Stomach (tissue), 9 donors: ENCODE measurements around the gene CEP20. TPM values are rescaled to one million over a fixed set of nuclear protein-coding genes. Genes with fewer than 3 reads are reported as not detected.

Experiments
- DNase-seq, 2 donors: peaks; one replicate each; pipeline versions ENCODE4 v3.0.0 to v3.0.0-alpha.2; 2013 to 2019
- H3K27ac ChIP-seq, 5 donors: fragments of 200-600 bp in 4 of 5; sonication (generic) in 4 of 5; one replicate each; pipeline ENCODE4 v1.5.1; 2013 to 2019; ENCODE audit warnings: mild to moderate bottlenecking in 1 of 5, moderate library complexity in 1 of 5
- H3K27me3 ChIP-seq, 3 donors: fragments of 200-600 bp; sonication (generic); one replicate each; pipeline ENCODE4 v1.5.1; 2017 to 2019; ENCODE audit warnings: mixed run types in 1 of 3
- H3K36me3 ChIP-seq, 4 donors: fragments of 200-600 bp; sonication (generic); 1 replicate in 3 of 4; 2 replicates in 1 of 4; pipeline ENCODE4 v1.5.1; 2016 to 2019
- H3K4me1 ChIP-seq, 4 donors: fragments of 200-600 bp; sonication (generic); one replicate each; pipeline ENCODE4 v1.5.1; 2016 to 2019
- H3K4me3 ChIP-seq, 4 donors: fragments of 200-600 bp; sonication (generic) in 3 of 4; one replicate each; pipeline ENCODE4 v1.5.1; 2016 to 2019; ENCODE audit warnings: mild to moderate bottlenecking in 1 of 4
- H3K9me3 ChIP-seq, 4 donors: fragments of 200-600 bp; sonication (generic); one replicate each; pipeline ENCODE4 v1.5.1; 2016 to 2019
- CTCF ChIP-seq, 7 experiments: fragments of 450-650 bp in 4 of 7; fragments of 200-600 bp in 3 of 7; sonication (generic) in 3 of 7; IDR thresholded peaks; one replicate each; pipeline ENCODE4 v1.5.1; 2016 to 2019; ENCODE audit warnings: antibody characterized with exemption in 7 of 7, control low read depth in 2 of 7, mild to moderate bottlenecking in 1 of 7
- EP300 ChIP-seq: sonication (generic); formaldehyde crosslinking; IDR thresholded peaks from one replicate; pipeline ENCODE4 v1.6.1; 2017; ENCODE audit warnings: antibody characterized with exemption
- POLR2A ChIP-seq, 4 donors: fragments of 450-650 bp; IDR thresholded peaks; one replicate each; pipeline ENCODE4 v1.6.1; 2016; ENCODE audit warnings: antibody characterized with exemption in 4 of 4, control low read depth in 2 of 4, mild to moderate bottlenecking in 1 of 4, moderate library complexity in 1 of 4
- POLR2AphosphoS5 ChIP-seq, 3 donors: sonication (generic); formaldehyde crosslinking; IDR thresholded peaks; one replicate each; pipeline ENCODE4 v1.6.1; 2016; ENCODE audit warnings: antibody characterized with exemption in 3 of 3
- WGBS, 5 donors: extraction: QIAGEN DNeasy Blood & Tissue Kit in 3 of 5; methylation state at CpG; one replicate each; pipeline versions ENCODE4 v1.1.5 to v1.1.7; 2013 to 2018; 5-methylcytosine and 5-hydroxymethylcytosine counted together
- intact Hi-C: fragments of 100-400 bp; cut with DNase I; formaldehyde crosslinking; loops from one replicate; pipeline ENCODE4 v1.15.1; 2023; ENCODE audit warnings: low total_unique reads
- polyA plus RNA-seq, 3 donors: library from polyadenylated mRNA; stranded (reverse); fragments of 200-250 nt; gene quantifications; one replicate each; pipeline ENCODE4 v1.2.3, GENCODE V29; 2013
- total RNA-seq, 5 donors: library from RNA; depleted of rRNA; stranded (reverse); fragments of >200 nt; gene quantifications; one replicate each; pipeline versions ENCODE4 v1.1.0 to v1.2.3, GENCODE V29; 2014 to 2016
- donor health status: healthy with polysubstance abuse.
- donor health status: Bipolar disorder and iron deficiency.
- donor health status: healthy.

Gene CEP20
- total and polyA plus RNA-seq, 8 donors: 7.0 to 40.0 (median 17.8) TPM

- Histone ChIP-seq H3K4me1 (no peaks in the 10 kb centered on the region), H3K27ac (no peak overlapping the region), H3K4me3 (no peak overlapping the region), H3K27me3 (no peaks in the 10 kb centered on the region), H3K9me3 (peaks cover 0 to 5% (median 0%) of the 10 kb centered on the region in 4 donors), H3K36me3 (no peaks in the 10 kb centered on the region)
- intact Hi-C loops: no loop called here
- no peak for TF ChIP-seq EP300
- no peak for TF ChIP-seq POLR2AphosphoS5 (IDR thresholded peaks at IDR 0.05)
- TF ChIP-seq POLR2A (IDR thresholded peaks at IDR 0.05): no peak
- no peak for TF ChIP-seq CTCF (IDR thresholded peaks at IDR 0.05)
- 47 to 63% (median 52%) methylated on average over 6 of the region's 6 CpGs for WGBS, 5 donors
- DNase-seq: no peak
These were observed 44.5 kb upstream of the CEP20 start for GRCh38 chr16:15932939-15933338.

- intact Hi-C loops: no loop called here
- no peak for DNase-seq
- no peaks in the 10 kb centered on the region for H3K9me3 ChIP-seq
- WGBS, 5 donors: 89 to 93% (median 91%) methylated on average over 16 to 18 of the region's 18 CpGs
- TF ChIP-seq POLR2A (IDR thresholded peaks at IDR 0.05) (no peak), EP300 (no peak), CTCF (IDR thresholded peaks at IDR 0.05) (no peak)
- no peak overlapping the region for H3K27ac ChIP-seq
- H3K36me3 ChIP-seq: no peaks in the 10 kb centered on the region
- H3K4me1 ChIP-seq: no peaks in the 10 kb centered on the region
- H3K27me3 ChIP-seq: no peaks in the 10 kb centered on the region
- no peak overlapping the region for H3K4me3 ChIP-seq
These were observed 40.1 kb upstream of the CEP20 start for GRCh38 chr16:15928261-15929104.

DNA sequence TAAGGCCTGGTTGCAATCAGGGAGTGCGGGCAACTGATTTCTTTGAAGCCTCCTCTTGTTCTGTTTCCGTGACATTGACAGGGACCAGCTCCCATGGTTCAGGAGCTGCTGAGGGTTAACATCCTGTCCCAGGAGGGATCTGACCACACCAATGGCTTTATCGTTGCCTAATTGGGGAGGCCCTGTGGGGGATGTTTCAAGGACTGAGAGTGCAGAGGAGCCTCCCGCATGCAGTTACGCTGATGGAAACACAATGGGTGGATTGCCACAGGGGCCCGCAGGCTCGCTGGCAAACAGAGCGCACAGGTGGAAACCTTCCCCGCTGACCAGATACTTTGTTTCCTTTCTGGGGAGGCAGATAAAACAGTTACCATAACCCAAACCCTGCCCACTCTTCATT, 37.2 kb upstream of the CEP20 start:
- no peak for TF ChIP-seq POLR2AphosphoS5 (IDR thresholded peaks at IDR 0.05)
- no peak for TF ChIP-seq POLR2A (IDR thresholded peaks at IDR 0.05)
- TF ChIP-seq CTCF (IDR thresholded peaks at IDR 0.05): no peak
- no peak for TF ChIP-seq EP300
- Histone ChIP-seq H3K4me1 (no peaks in the 10 kb centered on the region), H3K27me3 (no peaks in the 10 kb centered on the region), H3K36me3 (no peaks in the 10 kb centered on the region), H3K9me3 (no peaks in the 10 kb centered on the region), H3K4me3 (no peak overlapping the region), H3K27ac (no peak overlapping the region)
- WGBS, 5 donors: 79 to 85% (median 83%) methylated on average over 8 to 9 of the region's 9 CpGs
- no peak for DNase-seq
- intact Hi-C loops: no loop called here

GRCh38 chr16:15924996-15925395, 36.6 kb upstream of the CEP20 start:
- 92 to 96% (median 95%) methylated on average over 13 of the region's 13 CpGs for WGBS, 5 donors
- no peak for DNase-seq
- Histone ChIP-seq H3K9me3 (no peaks in the 10 kb centered on the region), H3K27me3 (no peaks in the 10 kb centered on the region), H3K4me1 (no peaks in the 10 kb centered on the region), H3K27ac (no peak overlapping the region), H3K36me3 (no peaks in the 10 kb centered on the region), H3K4me3 (no peak overlapping the region)
- intact Hi-C loops: no loop called here
- TF ChIP-seq POLR2A (IDR thresholded peaks at IDR 0.05) (no peak), POLR2AphosphoS5 (IDR thresholded peaks at IDR 0.05) (no peak), CTCF (IDR thresholded peaks at IDR 0.05) (no peak), EP300 (no peak)
